22Rv1 (cell line): ENCODE results near the gene PDCD10.
A peak's percentile ranks its signal among the peaks of the same experiment; 100 is the strongest.

Experiments used
- H3K27ac ChIP-seq: fragments of 450-650 bp; 2 replicates; pipeline ENCODE4 v1.5.1; 2017
- CTCF ChIP-seq: fragments of 450-650 bp; IDR thresholded peaks from 2 replicates; pipeline ENCODE4 v1.5.1; 2017; ENCODE audit warnings: mild to moderate bottlenecking
- ZFX ChIP-seq: fragments of 450-650 bp; IDR thresholded peaks from 2 replicates; pipeline ENCODE4 v1.6.1; 2017; ENCODE audit warnings: antibody characterized with exemption, borderline replicate concordance

PDCD10 gene

GRCh38 chr3:167734498-167735232 is at the start of gene PDCD10:
Gene PDCD10 (minus strand): TSS chr3:167734892. CDS start chr3:167720157, 14,735 bp downstream.
- H3K27ac ChIP-seq = peak within 1 kb of the TSS; percentile 88
- TF ChIP-seq ZFX (no peak), CTCF (no peak)

- no peak for TF ChIP-seq ZFX
- no peak for TF ChIP-seq CTCF
- no peak overlapping the region for H3K27ac ChIP-seq
These were observed 49.1 kb upstream of the PDCD10 start for GRCh38 chr3:167783781-167784180.

- TF ChIP-seq ZFX (no peak), CTCF (no peak)
- no peak overlapping the region for H3K27ac ChIP-seq
These were observed 45.7 kb upstream of the PDCD10 start for GRCh38 chr3:167780214-167780883.

- no peak overlapping the region for H3K27ac ChIP-seq
- no peak for TF ChIP-seq CTCF
- TF ChIP-seq ZFX = no peak
These were observed 42.7 kb upstream of the PDCD10 start for GRCh38 chr3:167777356-167777755.

- H3K27ac ChIP-seq = no peak overlapping the region
- TF ChIP-seq ZFX (no peak), CTCF (no peak)
These were observed 41.5 kb upstream of the PDCD10 start for GRCh38 chr3:167776066-167776685.

GRCh38 chr3:167773584-167773983 is 38.9 kb upstream of the PDCD10 start:
- no peak overlapping the region for H3K27ac ChIP-seq
- TF ChIP-seq CTCF = no peak
- TF ChIP-seq ZFX = no peak

- TF ChIP-seq CTCF (no peak), ZFX (no peak)
- no peak overlapping the region for H3K27ac ChIP-seq
These were observed 38.3 kb upstream of the PDCD10 start for GRCh38 chr3:167772992-167773391.
